Left ventricle myocardium inferior (tissue), 1 donor: ENCODE data around the gene CSMD2. TPM values are rescaled to one million over a fixed set of nuclear protein-coding genes. Genes with fewer than 3 reads are reported as not detected.

Experiments used
- DNase-seq: peaks from one replicate; pipeline ENCODE4 v3.0.0-alpha.2; 2020
- H3K27ac ChIP-seq: fragments of 200-600 bp; replicated peaks from 2 replicates; pipeline ENCODE4 v1.8.0; 2021
- H3K27me3 ChIP-seq: fragments of 200-600 bp; 2 replicates; pipeline ENCODE4 v1.8.0; 2021; ENCODE audit warnings: low read depth
- H3K36me3 ChIP-seq: fragments of 200-600 bp; 2 replicates; pipeline ENCODE4 v1.8.0; 2021
- H3K4me1 ChIP-seq: fragments of 200-600 bp; 2 replicates; pipeline ENCODE4 v1.8.0; 2021
- H3K4me3 ChIP-seq: fragments of 200-600 bp; 2 replicates; pipeline ENCODE4 v1.8.0; 2021; ENCODE audit warnings: mild to moderate bottlenecking, moderate library complexity
- H3K9me3 ChIP-seq: fragments of 200-600 bp; replicated peaks from 2 replicates; pipeline ENCODE4 v1.8.0; 2021
- intact Hi-C: fragments of 100-400 bp; cut with micrococcal nuclease; formaldehyde crosslinking; loops from one replicate; pipeline ENCODE4 v1.11.0; 2022
- total RNA-seq: library from RNA; stranded (reverse); fragmentation: NEBNext Ultra II Directional; extraction: Animal tissue kit (Norgen Biotek cat#: 25700); gene quantifications from one replicate; pipeline ENCODE4 v1.2.1, GENCODE V29; 2021
- TF ChIP-seq, protein P1 (sequence below): fragments of 200-600 bp; IDR thresholded peaks from 2 replicates; pipeline ENCODE4 v1.8.0; 2021; ENCODE audit warnings: antibody characterized with exemption, mild to moderate bottlenecking, borderline replicate concordance
- donor health status: DM: no; HTN: yes; CAD: no; lungs with severe emphysema.

The CSMD2 gene
- total RNA-seq, 1 donor from 2014 or later: 0.14 TPM

DNA sequence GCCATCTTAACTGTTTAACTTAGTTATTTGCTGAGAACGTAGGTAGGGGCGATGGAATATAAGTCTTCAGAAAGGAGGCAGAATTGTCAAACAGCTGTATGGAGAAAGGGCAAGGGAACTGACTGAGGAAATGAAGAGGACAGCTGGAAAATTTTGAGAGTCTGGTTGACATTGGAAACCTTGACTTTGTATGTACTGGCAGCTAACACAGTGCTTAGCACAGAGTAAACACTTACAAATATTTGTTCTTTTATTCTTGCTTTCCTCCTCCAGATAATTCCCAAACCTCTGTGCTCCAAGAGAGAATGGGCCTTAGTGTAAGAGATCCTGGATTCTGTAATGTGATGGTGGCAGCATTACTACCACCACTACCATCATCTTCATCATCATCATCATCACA lies 601.3 kb downstream of the CSMD2 start:
- TF ChIP-seq, protein P1, sequence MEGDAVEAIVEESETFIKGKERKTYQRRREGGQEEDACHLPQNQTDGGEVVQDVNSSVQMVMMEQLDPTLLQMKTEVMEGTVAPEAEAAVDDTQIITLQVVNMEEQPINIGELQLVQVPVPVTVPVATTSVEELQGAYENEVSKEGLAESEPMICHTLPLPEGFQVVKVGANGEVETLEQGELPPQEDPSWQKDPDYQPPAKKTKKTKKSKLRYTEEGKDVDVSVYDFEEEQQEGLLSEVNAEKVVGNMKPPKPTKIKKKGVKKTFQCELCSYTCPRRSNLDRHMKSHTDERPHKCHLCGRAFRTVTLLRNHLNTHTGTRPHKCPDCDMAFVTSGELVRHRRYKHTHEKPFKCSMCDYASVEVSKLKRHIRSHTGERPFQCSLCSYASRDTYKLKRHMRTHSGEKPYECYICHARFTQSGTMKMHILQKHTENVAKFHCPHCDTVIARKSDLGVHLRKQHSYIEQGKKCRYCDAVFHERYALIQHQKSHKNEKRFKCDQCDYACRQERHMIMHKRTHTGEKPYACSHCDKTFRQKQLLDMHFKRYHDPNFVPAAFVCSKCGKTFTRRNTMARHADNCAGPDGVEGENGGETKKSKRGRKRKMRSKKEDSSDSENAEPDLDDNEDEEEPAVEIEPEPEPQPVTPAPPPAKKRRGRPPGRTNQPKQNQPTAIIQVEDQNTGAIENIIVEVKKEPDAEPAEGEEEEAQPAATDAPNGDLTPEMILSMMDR: no peak
- no peak overlapping the region for H3K27ac ChIP-seq
- H3K9me3 ChIP-seq: no peaks in the 10 kb centered on the region
- H3K36me3 ChIP-seq: no peaks in the 10 kb centered on the region
- peaks cover 6% of the 10 kb centered on the region for H3K4me1 ChIP-seq
- no peak overlapping the region for H3K4me3 ChIP-seq
- intact Hi-C loops: no loop called here
- no peak for DNase-seq
- H3K27me3 ChIP-seq: no peaks in the 10 kb centered on the region

DNA sequence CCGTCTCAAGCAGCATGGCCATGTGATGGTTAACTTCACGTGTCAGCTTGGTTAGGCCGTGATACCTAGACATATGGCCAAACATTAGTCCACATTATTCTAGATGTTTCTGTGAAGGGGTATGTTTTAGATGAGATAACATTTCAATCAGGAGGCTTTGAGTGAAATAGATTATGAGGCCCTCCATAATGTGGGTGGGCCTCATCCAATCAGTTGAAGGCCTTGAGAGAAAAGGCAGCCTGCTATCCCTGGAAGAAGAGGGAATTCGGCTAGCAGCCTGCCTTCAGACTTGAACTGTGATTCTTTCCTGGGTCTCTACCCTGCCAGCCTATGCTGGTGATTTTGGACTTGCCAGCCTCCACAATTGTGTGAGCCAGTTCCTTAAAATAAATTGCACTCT lies 602.5 kb downstream of the CSMD2 start:
- H3K9me3 ChIP-seq: no peaks in the 10 kb centered on the region
- no peaks in the 10 kb centered on the region for H3K27me3 ChIP-seq
- no peak overlapping the region for H3K4me3 ChIP-seq
- H3K27ac ChIP-seq: no peak overlapping the region
- H3K4me1 ChIP-seq: peaks cover 6% of the 10 kb centered on the region
- no peak for DNase-seq
- no peaks in the 10 kb centered on the region for H3K36me3 ChIP-seq
- TF ChIP-seq, protein P1: no peak
- intact Hi-C loops: no loop called here

DNA sequence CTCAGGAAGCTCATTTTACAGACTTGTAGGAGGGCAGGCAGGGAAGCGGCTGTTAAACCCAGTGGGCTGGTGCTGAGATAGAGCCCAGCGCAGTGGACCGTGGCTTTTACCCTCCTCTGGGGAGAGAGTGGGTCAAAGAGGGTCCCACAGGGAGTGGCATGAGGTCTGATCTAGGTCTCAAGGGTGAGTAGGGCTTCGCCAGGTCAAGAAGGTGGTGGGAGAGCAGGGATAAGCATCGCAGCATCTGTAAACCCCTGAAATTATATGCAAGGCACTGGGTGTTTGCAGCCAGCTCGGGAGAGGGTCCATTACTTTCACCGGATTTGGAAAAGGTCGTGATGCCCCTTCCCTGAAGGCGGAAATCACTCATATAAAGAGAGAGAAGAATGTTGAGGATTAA lies 603.5 kb downstream of the CSMD2 start:
- no peak overlapping the region for H3K27ac ChIP-seq
- H3K27me3 ChIP-seq: no peaks in the 10 kb centered on the region
- no peak for DNase-seq
- intact Hi-C loops: no loop called here
- peaks cover 6% of the 10 kb centered on the region for H3K4me1 ChIP-seq
- no peaks in the 10 kb centered on the region for H3K9me3 ChIP-seq
- no peaks in the 10 kb centered on the region for H3K36me3 ChIP-seq
- no peak overlapping the region for H3K4me3 ChIP-seq
- TF ChIP-seq, protein P1: no peak

DNA sequence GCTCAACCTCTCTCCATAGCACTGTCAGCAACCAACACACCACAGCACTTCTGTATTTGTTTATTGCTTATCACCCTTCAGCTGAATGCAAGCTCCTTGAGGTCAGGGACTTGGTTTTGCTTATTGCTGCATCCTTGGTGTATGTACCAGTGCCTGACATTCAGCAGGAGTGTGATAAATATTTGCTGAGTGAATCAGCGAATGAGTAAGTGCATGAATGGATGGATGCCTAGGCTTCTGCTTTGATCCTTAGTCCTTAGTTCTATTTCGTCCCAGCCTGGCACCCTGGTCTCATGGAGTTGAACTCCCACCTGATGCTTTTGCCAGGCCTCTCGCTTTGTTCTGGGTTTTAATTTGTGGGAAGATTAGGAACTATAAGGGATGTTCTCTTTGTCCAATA lies 604.4 kb downstream of the CSMD2 start:
- no peak for DNase-seq
- Histone ChIP-seq H3K27ac (no peak overlapping the region), H3K9me3 (no peaks in the 10 kb centered on the region), H3K27me3 (no peaks in the 10 kb centered on the region), H3K4me1 (peaks cover 6% of the 10 kb centered on the region), H3K4me3 (no peak overlapping the region), H3K36me3 (no peaks in the 10 kb centered on the region)
- TF ChIP-seq, protein P1: no peak
- intact Hi-C loops: no loop called here

DNA sequence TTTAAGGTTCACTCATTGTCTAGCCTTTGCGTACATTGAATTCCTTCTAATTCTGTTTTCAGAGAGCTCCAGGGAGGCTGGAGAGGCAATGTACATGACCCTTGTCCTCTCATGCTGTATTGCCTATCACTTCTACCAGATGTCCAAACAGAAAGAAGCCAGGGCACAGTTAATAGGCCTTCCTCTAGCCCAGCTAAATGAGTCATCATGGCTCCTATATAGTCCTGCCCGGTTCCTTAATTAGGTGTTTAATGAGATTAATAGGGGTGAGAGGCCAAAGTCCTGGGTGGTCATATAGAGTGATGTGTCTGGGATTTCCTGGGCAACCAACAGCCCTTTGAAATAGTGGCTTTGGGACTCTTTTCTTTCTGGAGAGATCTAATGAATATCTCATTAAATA lies 616.3 kb downstream of the CSMD2 start:
- peaks cover 26% of the 10 kb centered on the region for H3K9me3 ChIP-seq
- H3K4me3 ChIP-seq: no peak overlapping the region
- TF ChIP-seq, protein P1: no peak
- no peaks in the 10 kb centered on the region for H3K4me1 ChIP-seq
- intact Hi-C loops: no loop called here
- no peak for DNase-seq
- H3K27me3 ChIP-seq: no peaks in the 10 kb centered on the region
- H3K36me3 ChIP-seq: peaks cover 11% of the 10 kb centered on the region
- no peak overlapping the region for H3K27ac ChIP-seq

DNA sequence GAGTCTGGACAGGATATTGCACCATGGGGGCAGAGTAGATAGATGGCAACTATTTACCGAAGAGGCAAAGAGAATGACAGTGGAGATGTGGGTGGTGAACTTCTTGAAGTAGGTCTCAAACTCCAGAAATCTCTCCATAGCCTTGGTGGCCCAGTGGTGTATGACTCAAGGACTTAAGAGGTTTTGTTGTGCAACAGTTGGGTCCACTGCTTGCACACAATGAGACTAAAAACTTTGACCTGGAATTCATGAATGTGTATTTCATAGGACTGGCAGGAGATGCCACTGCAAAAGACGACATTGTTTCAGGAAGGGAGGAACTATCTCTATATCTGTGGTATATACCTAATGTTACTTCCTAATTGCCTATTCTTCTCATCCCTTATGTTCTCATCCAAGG lies 616.7 kb downstream of the CSMD2 start:
- no peak overlapping the region for H3K4me3 ChIP-seq
- peaks cover 11% of the 10 kb centered on the region for H3K36me3 ChIP-seq
- peaks cover 26% of the 10 kb centered on the region for H3K9me3 ChIP-seq
- TF ChIP-seq, protein P1: no peak
- H3K4me1 ChIP-seq: no peaks in the 10 kb centered on the region
- intact Hi-C loops: no loop called here
- H3K27ac ChIP-seq: no peak overlapping the region
- DNase-seq: no peak
- no peaks in the 10 kb centered on the region for H3K27me3 ChIP-seq
